Keratinocyte (primary cell): Measurements from ENCODE around the gene CLIC3. TPM values are rescaled to one million over a fixed set of nuclear protein-coding genes. Genes with fewer than 3 reads are reported as not detected.

Source experiments
- DNase-seq: peaks from one replicate; pipeline ENCODE4 v3.0.0-alpha.2; 2011; ENCODE audit warnings: low read depth, missing footprints, low spot score
- FAIRE-seq: peaks from 2 replicates; lab custom pipeline; 2011; peaks lifted over from hg19 to GRCh38; lab: Jason Lieb, UNC
- H2AFZ ChIP-seq: 2 replicates; pipeline ENCODE4 v1.6.0; 2012; ENCODE audit warnings: low read length, control low read depth, inconsistent platforms; ENCODE audit not compliant: control insufficient read depth
- H3K27ac ChIP-seq: 2 replicates; pipeline ENCODE4 v1.5.1; 2011; ENCODE audit warnings: low read length; ENCODE audit not compliant: control insufficient read depth, insufficient read depth
- H3K27me3 ChIP-seq: 3 replicates; pipeline ENCODE4 v1.6.0; 2011; ENCODE audit warnings: low read length; ENCODE audit not compliant: control insufficient read depth, insufficient read depth; ENCODE audit errors: extremely low read depth
- H3K36me3 ChIP-seq, 2 experiments: 2 replicates in 1 of 2; 3 replicates in 1 of 2; pipeline ENCODE4 v1.5.1; 2011; ENCODE audit warnings: low read length in 2 of 2, mild to moderate bottlenecking in 1 of 2; ENCODE audit not compliant: control insufficient read depth in 2 of 2, insufficient read depth in 2 of 2; ENCODE audit errors: extremely low read depth in 1 of 2
- H3K4me1 ChIP-seq: 3 replicates; pipeline ENCODE4 v1.5.1; 2011; ENCODE audit warnings: low read length; ENCODE audit not compliant: control insufficient read depth, insufficient read depth; ENCODE audit errors: extremely low read depth
- H3K4me2 ChIP-seq: 3 replicates; pipeline ENCODE4 v1.6.0; 2011; ENCODE audit warnings: low read depth, low read length; ENCODE audit not compliant: control insufficient read depth, insufficient read depth; ENCODE audit errors: extremely low read depth
- H3K4me3 ChIP-seq, 3 experiments: fragments of 200-600 bp in 1 of 3; sonication (generic) in 1 of 3; 2 replicates in 2 of 3; 3 replicates in 1 of 3; pipeline ENCODE4 v1.5.1; 2011 to 2016; ENCODE audit warnings: low read length in 3 of 3, mild to moderate bottlenecking in 3 of 3, control low read depth in 2 of 3, inconsistent platforms in 1 of 3, low read depth in 1 of 3, mixed read lengths in 1 of 3, mixed run types in 1 of 3, moderate library complexity in 1 of 3; ENCODE audit not compliant: control insufficient read depth in 2 of 3, insufficient read depth in 2 of 3; ENCODE audit errors: extremely low read depth in 1 of 3
- H3K79me2 ChIP-seq: 2 replicates; pipeline ENCODE4 v1.6.0; 2012; ENCODE audit warnings: low read length; ENCODE audit not compliant: control insufficient read depth, insufficient read depth
- H3K9ac ChIP-seq: 3 replicates; pipeline ENCODE4 v1.6.0; 2011; ENCODE audit warnings: low read length; ENCODE audit not compliant: control insufficient read depth, insufficient read depth; ENCODE audit errors: extremely low read depth
- H3K9me1 ChIP-seq: 3 replicates; pipeline ENCODE4 v1.6.0; 2011; ENCODE audit warnings: low read length; ENCODE audit not compliant: control insufficient read depth, insufficient read depth; ENCODE audit errors: extremely low read depth
- H3K9me3 ChIP-seq: 2 replicates; pipeline ENCODE4 v1.5.1; 2012; ENCODE audit warnings: low read depth, low read length; ENCODE audit not compliant: control insufficient read depth
- H4K20me1 ChIP-seq: 3 replicates; pipeline ENCODE4 v1.6.0; 2011; ENCODE audit warnings: low read length; ENCODE audit not compliant: control insufficient read depth, insufficient read depth; ENCODE audit errors: extremely low read depth
- CTCF ChIP-seq, 3 experiments: IDR thresholded peaks in 1 of 3; conservative IDR thresholded peaks in 1 of 3; optimal IDR thresholded peaks in 1 of 3; 2 replicates in 2 of 3; 3 replicates in 1 of 3; pipeline versions ENCODE3 to v1.5.1; 2011; ENCODE audit warnings: low read length in 3 of 3, mild to moderate bottlenecking in 3 of 3, moderate library complexity in 2 of 3, control low read depth in 1 of 3, inconsistent platforms in 1 of 3; ENCODE audit not compliant: insufficient read depth in 2 of 3; ENCODE audit errors: extremely low read depth in 1 of 3
- EZH2 ChIP-seq: IDR thresholded peaks from one replicate; pipeline ENCODE4 v1.6.1; 2012; ENCODE audit warnings: inconsistent platforms, mild to moderate bottlenecking, low read length, moderate library complexity
- dilution Hi-C: fragments of 300-500 bp; cut with MboI; formaldehyde crosslinking; loops from one replicate; pipeline ENCODE4 v1.7.0; 2020; ENCODE audit warnings: low sequenced_read_pairs; ENCODE audit not compliant: extremely low pct_ligation_motif_present
- polyA plus RNA-seq, 5 experiments: library from polyadenylated mRNA; depleted of rRNA in 3 of 5; stranded (reverse) in 3 of 5; stranded (forward) in 1 of 5; unstranded in 1 of 5; fragments of >200 nt; gene quantifications; 1 replicate in 1 of 5; 2 replicates in 3 of 5; 3 replicates in 1 of 5; pipeline versions ENCODE4 v1.2.1 to v1.2.3, GENCODE V29; 2011 to 2012; ENCODE audit warnings: missing spikeins in 2 of 5, low read depth in 1 of 5, low replicate concordance in 1 of 5

The CLIC3 gene
- polyA plus RNA-seq, 1 donor (not counting 4 experiments of a cell fraction or from before 2014, with no cell fraction given): 5.5 TPM

- Histone ChIP-seq H3K9ac (no peak overlapping the region), H3K9me1 (no peaks in the 10 kb centered on the region), H3K9me3 (no peaks in the 10 kb centered on the region), H3K4me3 (no peak overlapping the region), H3K4me2 (no peak overlapping the region), H2AFZ (no peak overlapping the region), H3K79me2 (no peaks in the 10 kb centered on the region), H3K27me3 (no peaks in the 10 kb centered on the region), H3K27ac (no peak overlapping the region), H4K20me1 (no peaks in the 10 kb centered on the region), H3K36me3 (no peaks in the 10 kb centered on the region), H3K4me1 (peaks cover 9% of the 10 kb centered on the region)
- DNase-seq (no peak), FAIRE-seq (no peak)
- dilution Hi-C loops: no loop called here
- no peak for TF ChIP-seq EZH2
- TF ChIP-seq CTCF (optimal IDR thresholded peaks at IDR 0.05 in 1 of 3, IDR thresholded peaks at IDR 0.05 in 1 of 3, conservative IDR thresholded peaks at IDR 0.05 in 1 of 3; ENCODE audit: extremely low read depth in 1 of 3, insufficient read depth in 2 of 3, low read length in 3 of 3): no peak
These were observed 5.7 kb upstream of the CLIC3 start for GRCh38 chr9:137001857-137002645.

- Histone ChIP-seq H3K4me3 (no peak overlapping the region), H3K79me2 (no peaks in the 10 kb centered on the region), H3K27ac (no peak overlapping the region), H3K9ac (no peak overlapping the region), H3K36me3 (no peaks in the 10 kb centered on the region), H3K9me1 (no peaks in the 10 kb centered on the region), H3K4me1 (peaks cover 25% of the 10 kb centered on the region), H3K9me3 (no peaks in the 10 kb centered on the region), H2AFZ (no peak overlapping the region), H3K27me3 (no peaks in the 10 kb centered on the region), H3K4me2 (peak overlapping the region; percentile 48), H4K20me1 (no peaks in the 10 kb centered on the region)
- dilution Hi-C loops: no loop called here
- FAIRE-seq: no peak
- no peak for TF ChIP-seq EZH2
- no peak for TF ChIP-seq CTCF (optimal IDR thresholded peaks at IDR 0.05 in 1 of 3, IDR thresholded peaks at IDR 0.05 in 1 of 3, conservative IDR thresholded peaks at IDR 0.05 in 1 of 3; ENCODE audit: extremely low read depth in 1 of 3, insufficient read depth in 2 of 3, low read length in 3 of 3)
- DNase-seq: no peak
These were observed 4.0 kb upstream of the CLIC3 start for GRCh38 chr9:137000177-137000930.
